Ascending aorta (tissue), 2 donors: ENCODE results near the gene DENND11. TPM values are rescaled to one million over a fixed set of nuclear protein-coding genes. Genes with fewer than 3 reads are reported as not detected.

Experiments
- DNase-seq, 2 donors: peaks; one replicate each; pipeline ENCODE4 v3.0.0-alpha.2; 2019; ENCODE audit warnings: low spot score in 2 of 2
- H3K27ac ChIP-seq, 2 donors: fragments of 200-600 bp; sonication (generic); one replicate each; pipeline ENCODE4 v1.5.1; 2016 to 2017; ENCODE audit warnings: mild to moderate bottlenecking in 1 of 2
- H3K27me3 ChIP-seq: fragments of 200-600 bp; sonication (generic); one replicate; pipeline ENCODE4 v1.5.1; 2017
- H3K36me3 ChIP-seq, 2 donors: fragments of 200-600 bp; sonication (generic); one replicate each; pipeline ENCODE4 v1.5.1; 2016
- H3K4me1 ChIP-seq, 2 donors: fragments of 200-600 bp; sonication (generic); one replicate each; pipeline ENCODE4 v1.5.1; 2016 to 2017; ENCODE audit warnings: mild to moderate bottlenecking in 1 of 2
- H3K4me3 ChIP-seq, 2 donors: fragments of 200-600 bp; sonication (generic); one replicate each; pipeline ENCODE4 v1.5.1; 2016 to 2017; ENCODE audit warnings: mild to moderate bottlenecking in 1 of 2
- H3K9me3 ChIP-seq, 2 donors: fragments of 200-600 bp; sonication (generic); one replicate each; pipeline ENCODE4 v1.5.1; 2016
- intact Hi-C: fragments of 100-400 bp; cut with DNase I; formaldehyde crosslinking; loops from one replicate; pipeline ENCODE4 v1.15.1; 2023
- total RNA-seq: library from RNA; depleted of rRNA; stranded (reverse); fragments of >200 nt; gene quantifications from one replicate; pipeline ENCODE4 v1.1.0, GENCODE V29; 2016
- TF ChIP-seq, protein P1 (sequence below), 3 experiments: fragments of 200-600 bp in 2 of 3; fragments of 450-650 bp in 1 of 3; sonication (generic) in 2 of 3; IDR thresholded peaks; one replicate each; pipeline ENCODE4 v1.5.1; 2016 to 2019; ENCODE audit warnings: antibody characterized with exemption in 3 of 3, mild to moderate bottlenecking in 1 of 3, moderate library complexity in 1 of 3

The DENND11 gene
- total RNA-seq, 1 donor from 2014 or later, result 10.4 TPM

DNA sequence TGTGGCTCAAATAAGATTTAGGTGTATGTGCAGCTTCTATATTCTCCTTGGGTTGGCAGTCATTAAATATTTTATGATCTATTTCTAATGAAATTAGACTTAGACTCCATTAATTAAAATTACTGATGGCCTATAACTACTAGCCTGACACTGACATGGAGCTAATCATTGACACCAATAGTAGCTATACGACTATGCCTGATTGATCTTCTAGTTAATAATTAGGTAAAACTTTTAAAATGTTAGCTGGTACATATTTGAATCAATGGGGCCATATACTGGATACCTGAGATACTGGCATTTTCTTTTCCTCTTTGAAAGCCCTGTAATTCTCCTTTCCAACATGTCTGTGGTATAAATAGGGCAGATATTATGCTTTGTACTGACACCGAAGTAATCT is 20.6 kb upstream of the DENND11 start:
- no peak overlapping the region for H3K27ac ChIP-seq
- H3K27me3 ChIP-seq, result no peaks in the 10 kb centered on the region
- TF ChIP-seq, protein P1, sequence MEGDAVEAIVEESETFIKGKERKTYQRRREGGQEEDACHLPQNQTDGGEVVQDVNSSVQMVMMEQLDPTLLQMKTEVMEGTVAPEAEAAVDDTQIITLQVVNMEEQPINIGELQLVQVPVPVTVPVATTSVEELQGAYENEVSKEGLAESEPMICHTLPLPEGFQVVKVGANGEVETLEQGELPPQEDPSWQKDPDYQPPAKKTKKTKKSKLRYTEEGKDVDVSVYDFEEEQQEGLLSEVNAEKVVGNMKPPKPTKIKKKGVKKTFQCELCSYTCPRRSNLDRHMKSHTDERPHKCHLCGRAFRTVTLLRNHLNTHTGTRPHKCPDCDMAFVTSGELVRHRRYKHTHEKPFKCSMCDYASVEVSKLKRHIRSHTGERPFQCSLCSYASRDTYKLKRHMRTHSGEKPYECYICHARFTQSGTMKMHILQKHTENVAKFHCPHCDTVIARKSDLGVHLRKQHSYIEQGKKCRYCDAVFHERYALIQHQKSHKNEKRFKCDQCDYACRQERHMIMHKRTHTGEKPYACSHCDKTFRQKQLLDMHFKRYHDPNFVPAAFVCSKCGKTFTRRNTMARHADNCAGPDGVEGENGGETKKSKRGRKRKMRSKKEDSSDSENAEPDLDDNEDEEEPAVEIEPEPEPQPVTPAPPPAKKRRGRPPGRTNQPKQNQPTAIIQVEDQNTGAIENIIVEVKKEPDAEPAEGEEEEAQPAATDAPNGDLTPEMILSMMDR (IDR thresholded peaks at IDR 0.05), result no peak
- no peaks in the 10 kb centered on the region for H3K9me3 ChIP-seq
- intact Hi-C loops, result no loop called here
- no peaks in the 10 kb centered on the region for H3K4me1 ChIP-seq
- peaks cover 0 to 3% of the 10 kb centered on the region in 2 donors for H3K36me3 ChIP-seq
- DNase-seq, result no peak
- H3K4me3 ChIP-seq, result no peak overlapping the region

DNA sequence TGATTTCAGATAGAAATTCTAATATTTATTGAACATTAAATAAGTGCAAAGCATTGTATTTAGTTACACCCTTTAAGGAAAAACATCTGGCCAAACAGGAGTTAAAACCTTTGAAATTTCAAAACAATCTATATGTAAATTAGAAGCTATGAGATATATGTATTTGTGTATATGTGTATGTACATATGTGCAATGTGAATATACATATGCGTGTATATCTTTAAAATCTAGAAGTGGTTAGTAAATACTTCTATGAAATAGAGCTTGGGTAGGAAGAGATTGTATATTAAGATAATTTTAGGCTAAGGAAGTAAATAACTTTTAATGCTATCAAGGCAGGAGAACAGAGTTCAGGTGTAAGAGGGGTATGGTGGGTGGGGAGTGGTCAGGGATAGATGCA is 15.5 kb upstream of the DENND11 start:
- intact Hi-C loops, result no loop called here
- no peak for DNase-seq

GRCh38 chr7:141715794-141716689 is 14.1 kb upstream of the DENND11 start:
- H3K4me1 ChIP-seq, result no peaks in the 10 kb centered on the region
- DNase-seq, result no peak
- no peaks in the 10 kb centered on the region for H3K27me3 ChIP-seq
- H3K36me3 ChIP-seq, result no peaks in the 10 kb centered on the region
- intact Hi-C loops, result no loop called here
- TF ChIP-seq, protein P1 (IDR thresholded peaks at IDR 0.05), result no peak
- no peak overlapping the region for H3K27ac ChIP-seq
- no peak overlapping the region for H3K4me3 ChIP-seq
- no peaks in the 10 kb centered on the region for H3K9me3 ChIP-seq

More for the DNA sequence above, 15.5 kb upstream of the DENND11 start:
- Histone ChIP-seq H3K27ac (no peak overlapping the region), H3K27me3 (no peaks in the 10 kb centered on the region), H3K4me1 (no peaks in the 10 kb centered on the region), H3K4me3 (no peak overlapping the region), H3K9me3 (no peaks in the 10 kb centered on the region), H3K36me3 (peaks cover 0 to 3% of the 10 kb centered on the region in 2 donors)
- TF ChIP-seq, protein P1 (IDR thresholded peaks at IDR 0.05), result no peak

GRCh38 chr7:141715018-141715417 is 13.1 kb upstream of the DENND11 start:
- Histone ChIP-seq H3K4me1 (no peaks in the 10 kb centered on the region), H3K27ac (no peak overlapping the region), H3K9me3 (no peaks in the 10 kb centered on the region), H3K36me3 (no peaks in the 10 kb centered on the region), H3K4me3 (no peak overlapping the region), H3K27me3 (no peaks in the 10 kb centered on the region)
- no peak for DNase-seq
- intact Hi-C loops, result no loop called here
- TF ChIP-seq, protein P1 (IDR thresholded peaks at IDR 0.05), result no peak

DNA sequence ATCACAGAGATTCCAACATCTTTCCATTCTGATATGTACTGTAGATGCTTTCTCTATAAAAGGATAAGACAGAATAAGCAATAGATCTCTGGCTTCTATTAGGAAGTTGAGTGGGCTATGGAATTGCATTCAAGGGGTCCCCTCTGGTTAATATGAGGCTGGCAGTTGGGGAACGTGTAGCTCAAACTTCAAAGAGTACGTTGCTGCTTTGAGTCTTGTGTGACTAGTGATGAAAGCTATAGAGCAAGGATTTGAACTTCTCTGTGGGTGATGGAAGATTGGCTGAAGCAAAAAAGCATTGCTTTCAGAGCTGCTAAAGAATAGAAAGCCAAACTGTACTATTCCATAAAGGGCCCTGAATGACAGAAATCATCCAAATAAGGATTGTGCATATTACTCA is 12.6 kb upstream of the DENND11 start:
- no peak overlapping the region for H3K27ac ChIP-seq
- no peaks in the 10 kb centered on the region for H3K36me3 ChIP-seq
- H3K4me1 ChIP-seq, result no peaks in the 10 kb centered on the region
- H3K9me3 ChIP-seq, result no peaks in the 10 kb centered on the region
- DNase-seq, result no peak
- TF ChIP-seq, protein P1 (IDR thresholded peaks at IDR 0.05), result no peak
- intact Hi-C loops, result no loop called here
- H3K27me3 ChIP-seq, result no peaks in the 10 kb centered on the region
- no peak overlapping the region for H3K4me3 ChIP-seq
